Naive B cell (primary cell): ENCODE results near the gene EEIG1. TPM values are rescaled to one million over a fixed set of nuclear protein-coding genes. Genes with fewer than 3 reads are reported as not detected.

ENCODE experiments used
- ATAC-seq, 2 donors: fragments of 150-1000 bp; cut with Tn5 transposase; 2 replicates each; pipeline ENCODE4 v1.10.0; 2021; ENCODE audit warnings: low read depth in 2 of 2, mild to moderate bottlenecking in 2 of 2, moderate library complexity in 2 of 2
- DNase-seq: peaks from one replicate; pipeline ENCODE4 v3.0.0; 2022
- H3K27ac Mint-ChIP-seq, 6 donors: one replicate each; pipeline ENCODE4 v1.8.0; 2020 to 2022; ENCODE audit warnings: mild to moderate bottlenecking in 6 of 6, mixed read lengths in 6 of 6, moderate library complexity in 5 of 6, inconsistent platforms in 2 of 6
- H3K27me3 Mint-ChIP-seq, 3 donors: one replicate each; pipeline ENCODE4 v1.8.0; 2021 to 2022; ENCODE audit warnings: mixed read lengths in 3 of 3, mild to moderate bottlenecking in 1 of 3
- H3K36me3 Mint-ChIP-seq, 2 donors: one replicate each; pipeline ENCODE4 v1.8.0; 2020 to 2022; ENCODE audit warnings: mixed read lengths in 2 of 2, inconsistent platforms in 1 of 2, mild to moderate bottlenecking in 1 of 2
- H3K4me1 Mint-ChIP-seq, 3 donors: one replicate each; pipeline ENCODE4 v1.8.0; 2020 to 2022; ENCODE audit warnings: mixed read lengths in 3 of 3, inconsistent platforms in 1 of 3, mild to moderate bottlenecking in 1 of 3, moderate library complexity in 1 of 3
- H3K4me3 Mint-ChIP-seq, 8 donors: one replicate each; pipeline ENCODE4 v1.8.0; 2020 to 2022; ENCODE audit warnings: mild to moderate bottlenecking in 8 of 8, mixed read lengths in 8 of 8, moderate library complexity in 8 of 8, inconsistent platforms in 2 of 8
- H3K9me3 Mint-ChIP-seq, 7 donors: one replicate each; pipeline ENCODE4 v1.8.0; 2020 to 2022; ENCODE audit warnings: mixed read lengths in 7 of 7, mild to moderate bottlenecking in 5 of 7, inconsistent platforms in 2 of 7, moderate library complexity in 1 of 7
- polyA plus RNA-seq, 6 donors: library from polyadenylated mRNA; unstranded; fragments of 300-500 nt; fragmentation: Illumina TruSeq; gene quantifications; one replicate each; pipeline ENCODE4 v1.2.3, GENCODE V29; 2021; ENCODE audit warnings: low read depth in 6 of 6

The EEIG1 gene
- polyA plus RNA-seq, 6 donors from 2014 or later: 12.3 to 36.9 (median 21.6) TPM

DNA sequence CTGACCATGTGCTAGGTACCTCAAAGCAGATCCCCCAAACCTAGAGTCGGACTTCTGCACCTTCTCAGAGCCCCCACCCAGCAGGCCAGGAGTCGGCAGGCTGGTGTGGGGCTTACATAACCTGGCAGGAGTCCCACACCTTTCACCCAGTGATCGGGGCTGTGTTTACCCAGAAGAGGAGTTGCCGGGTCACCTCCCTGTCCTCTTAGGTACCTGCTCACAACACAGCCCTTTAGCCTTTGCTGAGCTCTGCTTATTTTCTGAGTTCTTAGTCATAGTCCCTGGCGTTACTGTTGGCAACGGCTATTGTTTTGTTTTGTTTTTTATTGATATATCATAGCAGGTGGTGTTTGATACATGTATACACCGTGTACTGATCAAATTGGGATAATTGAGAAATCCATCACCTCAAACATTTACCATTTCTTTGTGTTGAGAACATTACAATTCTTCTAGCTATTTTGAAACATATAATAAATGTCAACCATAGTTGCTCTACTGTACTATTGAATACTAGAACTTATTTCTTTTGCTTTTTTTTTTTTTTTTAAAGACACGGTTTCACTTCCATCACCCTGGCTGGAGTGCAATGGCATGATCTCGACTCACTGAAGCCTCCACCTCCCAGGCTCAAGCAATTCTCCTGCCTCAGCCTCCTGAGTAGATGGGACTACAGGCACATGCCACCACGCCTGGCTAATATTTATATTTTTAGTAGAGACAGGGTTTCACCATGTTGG is 10.4 kb upstream of the EEIG1 start:
- H3K36me3 Mint-ChIP-seq: peaks cover 0 to 5% of the 10 kb centered on the region in 2 donors
- DNase-seq: peak; percentile 42
- peaks cover 30 to 58% (median 32%) of the 10 kb centered on the region in 3 donors for H3K4me1 Mint-ChIP-seq
- H3K27me3 Mint-ChIP-seq: no peaks in the 10 kb centered on the region
- H3K9me3 Mint-ChIP-seq: no peaks in the 10 kb centered on the region
- H3K27ac Mint-ChIP-seq: peak overlapping the region; percentile 70 to 96 (median 92)
- H3K4me3 Mint-ChIP-seq: peak overlapping the region in 6 of 8 donors; percentile 1 to 81 (median 38)
- ATAC-seq: peak; percentile 65 to 66

DNA sequence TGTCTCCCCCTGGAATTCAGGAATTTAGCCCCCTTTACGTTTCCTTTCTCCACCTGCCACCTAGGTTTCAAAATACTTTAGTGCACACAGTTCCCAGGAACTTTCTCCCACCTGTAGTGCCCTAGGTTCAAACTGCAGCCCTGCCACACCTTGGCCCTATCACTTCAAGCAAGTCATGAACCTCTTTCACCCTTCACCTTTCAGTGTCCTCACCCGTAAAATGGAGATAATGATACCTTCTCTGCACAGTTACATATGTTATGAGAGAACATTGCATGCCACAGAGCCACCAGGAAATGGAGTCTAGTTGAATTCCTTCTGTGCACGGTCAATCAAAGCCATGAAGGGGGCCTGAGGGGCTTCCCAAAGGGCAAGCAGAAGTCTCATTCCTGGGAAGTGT is 9.8 kb upstream of the EEIG1 start:
- no peaks in the 10 kb centered on the region for H3K27me3 Mint-ChIP-seq
- peak overlapping the region in 2 of 8 donors; percentile 1 to 59 for H3K4me3 Mint-ChIP-seq
- H3K9me3 Mint-ChIP-seq: no peaks in the 10 kb centered on the region
- DNase-seq: no peak
- peak overlapping the region; percentile 63 to 96 (median 92) for H3K27ac Mint-ChIP-seq
- H3K36me3 Mint-ChIP-seq: peaks cover 0 to 5% of the 10 kb centered on the region in 2 donors
- ATAC-seq: no peak
- peaks cover 30 to 63% (median 32%) of the 10 kb centered on the region in 3 donors for H3K4me1 Mint-ChIP-seq

DNA sequence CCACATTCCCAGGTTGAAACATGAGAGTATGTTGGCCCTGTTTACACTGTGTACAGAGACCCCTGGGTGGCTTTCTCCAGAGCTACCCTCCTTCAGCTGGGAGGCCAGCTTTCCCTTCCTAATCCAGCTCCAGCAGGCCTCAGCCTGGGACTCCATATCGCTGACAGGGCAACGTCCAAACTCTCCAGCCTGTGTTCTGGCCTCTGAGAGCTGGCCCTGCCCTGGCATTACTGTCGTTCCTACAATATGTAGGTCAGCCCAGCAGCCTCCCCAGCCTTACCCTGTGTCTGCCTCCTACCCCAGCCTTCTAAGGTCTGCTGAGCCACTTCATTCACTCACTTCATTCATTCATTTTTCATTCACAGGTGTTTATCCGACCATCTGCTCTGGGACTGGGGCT is 8.3 kb upstream of the EEIG1 start:
- no peak for DNase-seq
- Mint-ChIP-seq H3K27ac (peak overlapping the region in 2 of 6 donors; percentile 80 to 90), H3K27me3 (no peaks in the 10 kb centered on the region), H3K36me3 (peaks cover 0 to 5% of the 10 kb centered on the region in 2 donors), H3K4me1 (peaks cover 37 to 76% (median 40%) of the 10 kb centered on the region in 3 donors), H3K9me3 (no peaks in the 10 kb centered on the region), H3K4me3 (no peak overlapping the region)
- no peak for ATAC-seq

DNA sequence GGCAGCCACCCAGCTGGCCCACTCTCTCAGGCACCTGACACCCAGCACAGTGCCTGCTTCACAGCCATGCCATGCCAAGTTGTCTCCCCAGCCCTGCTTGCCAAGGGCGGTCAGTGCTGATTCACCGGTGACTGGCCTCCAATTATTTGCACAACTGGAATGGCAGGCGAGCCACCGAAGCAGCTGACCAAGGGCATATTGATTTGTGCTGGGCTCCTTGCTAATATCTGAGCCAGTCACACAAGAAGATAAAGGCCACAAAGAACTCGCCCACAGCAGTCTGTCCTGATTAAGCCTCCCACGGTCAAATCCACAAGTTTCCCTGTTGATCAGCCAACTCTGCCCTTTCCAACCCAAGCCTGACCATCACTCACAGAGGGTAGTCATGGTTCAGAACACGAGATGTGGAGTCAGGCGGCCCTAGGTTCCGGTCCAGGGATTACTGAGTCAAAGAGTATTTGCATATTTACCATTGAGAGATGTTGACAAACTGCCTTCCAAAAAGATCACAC is 6.4 kb upstream of the EEIG1 start:
- Mint-ChIP-seq H3K4me1 (peaks cover 45 to 84% (median 59%) of the 10 kb centered on the region in 3 donors), H3K36me3 (peaks cover 0 to 5% of the 10 kb centered on the region in 2 donors), H3K27ac (peak overlapping the region; percentile 74 to 97 (median 92)), H3K9me3 (no peaks in the 10 kb centered on the region), H3K27me3 (no peaks in the 10 kb centered on the region), H3K4me3 (peak overlapping the region in 4 of 8 donors; percentile 10 to 72 (median 28))
- ATAC-seq: peak; percentile 13 to 22
- no peak for DNase-seq

DNA sequence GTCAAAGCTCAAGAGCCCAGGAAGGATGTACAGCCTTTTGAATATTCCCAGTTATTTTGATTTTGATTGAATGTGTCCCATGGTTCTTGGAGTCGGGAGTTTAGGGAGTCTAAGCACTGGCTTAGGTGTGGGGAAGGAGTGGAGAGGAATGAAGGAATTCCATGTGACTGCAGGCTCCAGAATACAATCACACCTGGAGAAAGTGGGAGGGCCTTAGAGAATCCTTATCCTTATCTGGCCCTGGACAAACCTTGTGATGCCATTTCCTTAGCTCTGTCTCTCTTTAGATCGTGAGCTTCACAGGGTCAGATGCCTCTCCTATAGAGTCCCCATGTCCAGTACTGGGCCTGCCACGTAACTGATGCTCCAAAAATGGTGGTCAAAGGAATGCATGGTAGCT is 4.2 kb upstream of the EEIG1 start:
- ATAC-seq: no peak
- Mint-ChIP-seq H3K27ac (peak overlapping the region; percentile 44 to 99 (median 94)), H3K4me3 (peak overlapping the region in 1 of 8 donors; percentile 21), H3K9me3 (no peaks in the 10 kb centered on the region), H3K4me1 (peaks cover 41 to 74% (median 53%) of the 10 kb centered on the region in 3 donors), H3K36me3 (peaks cover 0 to 5% of the 10 kb centered on the region in 2 donors), H3K27me3 (no peaks in the 10 kb centered on the region)
- no peak for DNase-seq

DNA sequence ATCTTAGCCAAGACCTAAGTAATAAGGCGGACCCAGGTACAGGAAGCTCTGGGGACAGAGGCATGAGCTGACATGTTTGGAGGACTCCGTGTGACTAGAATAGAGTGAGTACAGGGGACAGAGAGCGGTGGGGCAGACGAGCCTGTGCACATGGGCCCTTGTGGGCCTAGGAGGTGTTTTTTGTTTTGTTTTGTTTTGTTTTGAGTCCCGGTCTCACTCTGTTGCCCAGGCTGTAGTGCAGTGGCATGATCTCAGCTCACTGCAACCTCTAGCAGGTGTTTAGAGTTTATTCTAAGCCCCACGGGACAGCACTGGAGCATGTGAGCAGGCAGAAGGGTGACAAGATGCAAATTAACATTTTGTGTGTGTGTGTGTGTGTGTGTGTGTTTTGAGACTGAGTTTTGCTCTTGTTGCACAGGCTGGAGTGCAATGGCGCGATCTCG is 3.1 kb upstream of the EEIG1 start:
- peak overlapping the region; percentile 57 to 90 (median 78) for H3K4me3 Mint-ChIP-seq
- H3K27ac Mint-ChIP-seq: peak overlapping the region; percentile 84 to 99 (median 98)
- ATAC-seq: peak; percentile 54 to 63
- DNase-seq: peak; percentile 89
- H3K4me1 Mint-ChIP-seq: peaks cover 44 to 76% (median 63%) of the 10 kb centered on the region in 3 donors
- H3K27me3 Mint-ChIP-seq: no peaks in the 10 kb centered on the region
- H3K36me3 Mint-ChIP-seq: peaks cover 0 to 5% of the 10 kb centered on the region in 2 donors
- H3K9me3 Mint-ChIP-seq: no peaks in the 10 kb centered on the region

DNA sequence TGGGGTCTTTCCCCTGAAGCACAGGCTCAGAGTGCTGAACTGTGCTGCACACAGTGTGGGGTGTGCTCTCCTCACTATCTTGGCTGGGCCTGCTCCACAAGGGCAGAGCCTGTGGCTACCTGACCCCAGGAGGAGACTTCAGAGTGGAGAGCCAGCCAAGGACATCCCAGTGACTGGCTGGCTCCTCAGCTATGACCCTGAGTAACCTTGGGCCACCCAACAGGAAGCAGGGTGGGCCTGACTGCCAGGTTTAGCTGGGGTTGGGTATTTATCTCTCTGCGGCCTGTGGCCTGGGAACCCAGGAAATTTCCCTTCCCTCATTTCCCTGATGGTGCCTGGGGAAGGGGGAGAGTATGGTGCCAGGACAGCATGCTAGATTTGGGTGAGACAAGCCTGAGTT is 2.1 kb upstream of the EEIG1 start:
- Mint-ChIP-seq H3K27ac (peak overlapping the region; percentile 84 to 99 (median 96)), H3K4me1 (peaks cover 45 to 77% (median 64%) of the 10 kb centered on the region in 3 donors), H3K27me3 (no peaks in the 10 kb centered on the region), H3K9me3 (no peaks in the 10 kb centered on the region), H3K36me3 (peaks cover 0 to 5% of the 10 kb centered on the region in 2 donors), H3K4me3 (peak overlapping the region in 6 of 8 donors; percentile 63 to 92 (median 72))
- DNase-seq: no peak
- ATAC-seq: no peak

DNA sequence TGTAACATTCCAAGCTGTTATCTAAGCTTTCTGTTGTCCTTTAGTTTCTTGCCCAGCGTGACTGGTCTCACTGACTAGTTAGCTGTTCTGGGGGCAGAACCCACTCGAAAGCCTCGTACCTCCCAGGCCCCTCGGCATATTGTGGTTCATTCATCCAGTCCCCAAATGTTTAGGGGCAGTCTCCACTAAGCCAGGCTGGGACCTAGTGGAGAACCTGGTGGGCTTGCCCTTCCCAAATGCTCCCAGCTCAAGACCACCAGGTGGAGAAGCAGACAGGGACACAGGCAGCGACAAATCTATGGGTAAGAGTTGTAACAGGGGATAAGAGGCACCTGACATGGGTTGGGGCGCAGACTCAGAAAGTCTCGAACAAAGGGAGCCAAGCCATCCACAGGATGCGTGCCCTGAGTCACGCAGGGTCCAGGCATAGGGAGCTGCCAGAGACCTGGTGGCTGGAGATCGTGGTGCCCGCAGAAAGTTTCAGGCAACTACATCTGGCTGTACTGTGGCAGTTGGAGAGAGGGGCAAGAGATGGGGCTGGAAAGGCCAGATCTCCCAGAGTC is 851 bp upstream of the EEIG1 start:
- no peaks in the 10 kb centered on the region for H3K36me3 Mint-ChIP-seq

DNA sequence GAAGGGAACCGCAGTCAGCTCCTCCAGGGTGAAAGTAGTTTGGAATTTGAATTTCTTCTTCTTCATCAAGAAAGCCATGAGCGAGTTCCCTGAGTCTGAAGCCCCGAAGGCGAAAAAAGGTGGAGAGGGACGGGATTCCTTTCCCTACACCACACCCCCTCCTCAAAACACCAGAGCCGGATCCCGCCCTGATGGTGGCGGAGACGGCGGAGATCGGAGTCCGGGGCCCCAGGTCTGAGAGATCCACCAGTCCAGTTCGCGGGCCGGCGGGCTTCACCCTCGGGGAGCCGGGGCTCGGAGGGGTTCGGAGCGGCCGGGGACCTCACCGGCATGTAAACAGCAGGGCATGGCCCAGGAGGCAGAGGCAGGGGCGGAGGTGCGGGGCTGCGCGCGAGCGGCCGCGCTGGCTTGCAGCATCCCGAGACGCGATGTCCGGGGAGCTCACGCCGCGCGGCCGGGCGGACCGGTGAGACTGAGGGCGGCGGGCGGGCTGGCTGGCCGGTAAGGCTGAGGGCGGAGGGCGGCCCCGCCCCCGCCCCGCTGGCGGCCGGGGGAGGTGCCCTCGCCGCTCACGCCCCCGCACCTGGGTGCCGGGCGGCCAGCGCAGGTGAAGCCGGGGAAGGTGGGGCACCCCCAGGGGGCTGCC is 606 bp downstream of the EEIG1 start:
- ATAC-seq (peak; percentile 34 to 40), DNase-seq (peak; percentile 77)
- H3K4me3 Mint-ChIP-seq: peak overlapping the region; percentile 92 to 98 (median 96)
- peak overlapping the region; percentile 93 to 98 (median 96) for H3K27ac Mint-ChIP-seq
- peaks cover 52 to 83% (median 78%) of the 10 kb centered on the region in 3 donors for H3K4me1 Mint-ChIP-seq
- no peaks in the 10 kb centered on the region for H3K9me3 Mint-ChIP-seq
- H3K27me3 Mint-ChIP-seq: no peaks in the 10 kb centered on the region
- H3K36me3 Mint-ChIP-seq: no peaks in the 10 kb centered on the region

More for the DNA sequence above, 851 bp upstream of the EEIG1 start:
- H3K27me3 Mint-ChIP-seq: no peaks in the 10 kb centered on the region
- no peaks in the 10 kb centered on the region for H3K9me3 Mint-ChIP-seq
- peak overlapping the region; percentile 93 to 98 (median 97) for H3K27ac Mint-ChIP-seq
- peaks cover 42 to 77% (median 66%) of the 10 kb centered on the region in 3 donors for H3K4me1 Mint-ChIP-seq
- peak overlapping the region; percentile 86 to 96 (median 91) for H3K4me3 Mint-ChIP-seq
- ATAC-seq: no peak
- DNase-seq: no peak

DNA sequence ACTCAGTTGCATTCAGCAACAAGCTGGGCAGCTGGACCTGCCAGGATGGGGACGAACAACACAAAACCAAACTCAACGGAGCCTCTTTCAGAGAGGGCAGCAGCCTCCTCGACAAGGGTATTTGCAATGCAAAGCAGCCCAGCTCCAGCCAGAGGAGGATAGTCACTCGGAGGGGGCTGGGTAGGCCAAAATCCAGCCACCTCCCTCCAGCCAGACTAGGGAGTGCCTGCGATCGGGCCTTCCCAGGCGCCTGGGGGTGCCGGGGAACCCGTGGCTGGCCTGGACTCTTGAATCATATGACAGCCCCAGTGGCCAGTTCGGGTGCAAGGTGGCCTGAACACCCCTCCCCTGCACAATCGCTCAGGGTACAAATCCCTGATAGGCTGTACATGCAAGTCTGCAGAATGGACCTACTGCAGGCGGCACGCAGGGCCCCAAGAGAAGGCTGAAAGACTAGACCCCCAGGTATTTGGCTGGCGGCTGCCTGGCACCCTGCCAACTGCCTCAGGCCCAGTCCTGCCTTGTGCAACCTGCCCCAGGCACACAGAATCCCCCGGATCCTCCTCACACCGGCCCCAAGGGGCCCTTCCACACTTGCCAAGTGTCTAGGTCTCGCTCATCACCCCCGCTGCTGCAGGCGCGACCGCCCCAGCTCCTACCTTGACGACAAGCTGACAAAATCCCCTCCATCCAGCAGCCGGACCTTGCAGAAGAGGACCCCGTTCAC is 1.3 kb downstream of the EEIG1 start:
- peak overlapping the region; percentile 92 to 98 (median 96) for H3K4me3 Mint-ChIP-seq
- peak; percentile 49 for DNase-seq

DNA sequence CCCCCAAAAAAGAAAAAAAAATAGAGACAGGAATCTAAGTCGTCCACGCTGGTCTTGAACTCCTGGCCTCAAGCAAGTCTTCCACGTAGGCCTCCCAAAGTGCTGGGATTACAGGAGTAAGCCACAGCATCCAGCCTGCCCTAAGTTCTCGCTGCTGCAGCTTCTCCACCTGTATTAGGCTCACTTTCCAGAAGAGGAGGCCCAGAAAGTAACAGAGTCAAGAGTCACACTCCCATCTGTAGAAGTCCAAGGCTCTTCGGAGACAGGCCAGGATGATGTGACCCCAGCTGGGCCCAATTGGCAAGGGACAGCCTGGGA is 1.8 kb downstream of the EEIG1 start:
- no peaks in the 10 kb centered on the region for H3K9me3 Mint-ChIP-seq
- no peaks in the 10 kb centered on the region for H3K36me3 Mint-ChIP-seq
- DNase-seq (no peak), ATAC-seq (no peak)
- H3K27ac Mint-ChIP-seq: peak overlapping the region; percentile 88 to 96 (median 95)
- H3K4me3 Mint-ChIP-seq: peak overlapping the region; percentile 92 to 98 (median 96)
- H3K27me3 Mint-ChIP-seq: no peaks in the 10 kb centered on the region
- H3K4me1 Mint-ChIP-seq: peaks cover 55 to 83% (median 79%) of the 10 kb centered on the region in 3 donors

More for the DNA sequence above, 1.3 kb downstream of the EEIG1 start:
- H3K27ac Mint-ChIP-seq: peak overlapping the region; percentile 93 to 98 (median 96)
- H3K27me3 Mint-ChIP-seq: no peaks in the 10 kb centered on the region
- peaks cover 52 to 83% (median 78%) of the 10 kb centered on the region in 3 donors for H3K4me1 Mint-ChIP-seq
- H3K9me3 Mint-ChIP-seq: no peaks in the 10 kb centered on the region
- no peaks in the 10 kb centered on the region for H3K36me3 Mint-ChIP-seq
- no peak for ATAC-seq

DNA sequence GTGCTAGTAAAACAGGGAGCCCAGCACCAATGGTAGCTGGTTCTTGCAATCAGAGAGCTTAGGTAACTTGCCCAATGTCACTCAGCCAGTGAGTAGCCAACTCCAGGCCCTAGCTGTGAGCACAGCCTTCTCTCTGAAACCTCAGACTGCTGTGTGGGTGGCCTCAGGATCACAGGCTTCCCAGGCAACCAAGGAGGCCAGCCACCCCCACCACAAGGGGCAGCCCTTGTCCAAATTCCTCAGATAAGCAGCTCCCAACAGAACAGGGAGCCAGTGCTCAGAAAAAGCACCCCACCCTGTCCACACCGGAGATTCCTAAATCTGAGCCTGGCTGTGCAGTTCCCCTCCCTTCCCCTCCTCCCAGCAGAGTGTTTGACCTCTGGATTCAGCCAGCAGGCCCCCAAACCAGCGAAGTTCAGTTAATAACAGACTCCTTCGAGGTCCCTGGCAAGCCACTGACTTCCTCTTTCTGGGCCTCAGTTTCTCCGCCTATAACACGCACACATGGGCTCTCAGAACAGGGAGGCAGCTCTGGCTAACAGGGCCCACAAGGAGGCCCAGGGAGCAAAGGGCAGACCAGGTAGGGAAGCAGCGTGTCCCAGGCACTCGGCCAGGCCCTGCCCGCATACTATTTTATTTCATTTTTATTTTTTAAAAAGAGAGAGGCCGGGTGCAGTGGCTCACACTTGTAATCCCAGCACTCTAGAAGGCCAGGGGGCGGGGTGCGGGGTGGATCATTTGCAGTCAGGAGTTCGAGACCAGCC is 2.7 kb downstream of the EEIG1 start:
- Mint-ChIP-seq H3K9me3 (no peaks in the 10 kb centered on the region), H3K36me3 (no peaks in the 10 kb centered on the region), H3K27me3 (no peaks in the 10 kb centered on the region), H3K4me3 (peak overlapping the region; percentile 64 to 98 (median 94)), H3K27ac (peak overlapping the region in 4 of 6 donors; percentile 9 to 93 (median 64)), H3K4me1 (peaks cover 50 to 82% (median 74%) of the 10 kb centered on the region in 3 donors)
- DNase-seq (no peak), ATAC-seq (no peak)
